Esophagus muscularis mucosa (tissue), 4 donors: ENCODE results near the gene PHACTR1. TPM values are rescaled to one million over a fixed set of nuclear protein-coding genes. Genes with fewer than 3 reads are reported as not detected.

Experiments used
- DNase-seq: peaks from one replicate; pipeline ENCODE4 v3.0.0-alpha.2; 2017; ENCODE audit errors: extremely low spot score
- H3K27ac ChIP-seq, 4 donors: fragments of 200-600 bp; sonication (generic); replicated peaks in 1 of 4; 1 replicate in 3 of 4; 2 replicates in 1 of 4; pipeline ENCODE4 v1.5.1; 2016 to 2019; ENCODE audit warnings: mild to moderate bottlenecking in 1 of 4
- H3K27me3 ChIP-seq, 4 donors: fragments of 200-600 bp; sonication (generic); one replicate each; pipeline versions ENCODE4 v1.5.1 to v1.6.0; 2016 to 2019
- H3K36me3 ChIP-seq, 4 donors: fragments of 200-600 bp; sonication (generic); one replicate each; pipeline ENCODE4 v1.5.1; 2016 to 2019
- H3K4me1 ChIP-seq, 4 donors: fragments of 200-600 bp; sonication (generic); one replicate each; pipeline ENCODE4 v1.5.1; 2016 to 2019
- H3K4me3 ChIP-seq, 4 donors: fragments of 200-600 bp; sonication (generic); 1 replicate in 2 of 4; 2 replicates in 2 of 4; pipeline ENCODE4 v1.5.1; 2016 to 2019; ENCODE audit warnings: mild to moderate bottlenecking in 4 of 4, moderate library complexity in 1 of 4
- H3K9me3 ChIP-seq, 4 donors: fragments of 200-600 bp; sonication (generic); 1 replicate in 3 of 4; 2 replicates in 1 of 4; pipeline ENCODE4 v1.5.1; 2016 to 2019
- CTCF ChIP-seq, 3 experiments: fragments of 200-600 bp in 2 of 3; fragments of 450-650 bp in 1 of 3; sonication (generic) in 2 of 3; IDR thresholded peaks; one replicate each; pipeline ENCODE4 v1.5.1; 2017 to 2019; ENCODE audit warnings: antibody characterized with exemption in 3 of 3, mild to moderate bottlenecking in 2 of 3, moderate library complexity in 1 of 3
- EP300 ChIP-seq: sonication (generic); formaldehyde crosslinking; IDR thresholded peaks from one replicate; pipeline ENCODE4 v1.6.1; 2017; ENCODE audit warnings: antibody characterized with exemption
- POLR2A ChIP-seq: fragments of 450-650 bp; IDR thresholded peaks from one replicate; pipeline ENCODE4 v1.6.1; 2017; ENCODE audit warnings: antibody characterized with exemption, moderate library complexity, mild to moderate bottlenecking, low read depth
- POLR2AphosphoS5 ChIP-seq, 2 donors: sonication (generic); formaldehyde crosslinking; IDR thresholded peaks; one replicate each; pipeline ENCODE4 v1.6.1; 2017; ENCODE audit warnings: antibody characterized with exemption in 2 of 2
- WGBS: methylation state at CpG from one replicate; pipeline ENCODE4 v1.1.5; 2018; 5-methylcytosine and 5-hydroxymethylcytosine counted together
- intact Hi-C: fragments of 100-400 bp; cut with DNase I; formaldehyde crosslinking; loops from one replicate; pipeline ENCODE4 v1.15.1; 2023
- total RNA-seq, 4 donors: library from RNA; depleted of rRNA; stranded (reverse); fragments of >200 nt; gene quantifications; one replicate each; pipeline versions ENCODE4 v1.1.0 to v1.2.1, GENCODE V29; 2016

PHACTR1 gene
- total RNA-seq, 4 donors from 2014 or later: 0.83 to 4.2 (median 3.1) TPM

GRCh38 chr6:12992770-12993169 lies 276.2 kb downstream of the PHACTR1 start:
- intact Hi-C loops: no loop called here
- 86% methylated on average over 7 of the region's 7 CpGs for WGBS
- Histone ChIP-seq H3K9me3 (peaks cover 0 to 7% (median 2%) of the 10 kb centered on the region in 4 donors), H3K4me3 (no peak overlapping the region), H3K27ac (no peak overlapping the region), H3K36me3 (no peaks in the 10 kb centered on the region), H3K4me1 (peaks cover 0 to under 1% (median 0%) of the 10 kb centered on the region in 4 donors), H3K27me3 (no peaks in the 10 kb centered on the region)
- no peak for TF ChIP-seq POLR2AphosphoS5 (IDR thresholded peaks at IDR 0.05)
- TF ChIP-seq CTCF (IDR thresholded peaks at IDR 0.05): no peak
- no peak for TF ChIP-seq POLR2A
- no peak for TF ChIP-seq EP300
- no peak for DNase-seq

- H3K36me3 ChIP-seq: no peaks in the 10 kb centered on the region
- no peaks in the 10 kb centered on the region for H3K4me1 ChIP-seq
- H3K27ac ChIP-seq: no peak overlapping the region
- intact Hi-C loops: no loop called here
- DNase-seq: no peak
- WGBS: 86% methylated on average over 5 of the region's 5 CpGs
- peaks cover 0 to 7% (median 2%) of the 10 kb centered on the region in 4 donors for H3K9me3 ChIP-seq
- no peaks in the 10 kb centered on the region for H3K27me3 ChIP-seq
- peak overlapping the region in 1 of 4 donors; percentile 9 for H3K4me3 ChIP-seq
- TF ChIP-seq CTCF (IDR thresholded peaks at IDR 0.05): no peak
Measured at GRCh38 chr6:12993283-12993898, 276.8 kb downstream of the PHACTR1 start.

- intact Hi-C loops: no loop called here
- Histone ChIP-seq H3K9me3 (peaks cover 0 to 7% (median 2%) of the 10 kb centered on the region in 4 donors), H3K27me3 (no peaks in the 10 kb centered on the region), H3K4me1 (no peaks in the 10 kb centered on the region), H3K36me3 (no peaks in the 10 kb centered on the region), H3K4me3 (no peak overlapping the region), H3K27ac (no peak overlapping the region)
- no peak for TF ChIP-seq CTCF (IDR thresholded peaks at IDR 0.05)
- no peak for TF ChIP-seq POLR2A
- no peak for TF ChIP-seq POLR2AphosphoS5 (IDR thresholded peaks at IDR 0.05)
- TF ChIP-seq EP300: no peak
- WGBS: 94% methylated on average over 4 of the region's 4 CpGs
- no peak for DNase-seq
Measured at GRCh38 chr6:12995419-12995818, 278.9 kb downstream of the PHACTR1 start.

GRCh38 chr6:13000537-13000936 lies 284.0 kb downstream of the PHACTR1 start:
- no peak for DNase-seq
- Histone ChIP-seq H3K4me1 (no peaks in the 10 kb centered on the region), H3K36me3 (no peaks in the 10 kb centered on the region), H3K27ac (no peak overlapping the region), H3K9me3 (no peaks in the 10 kb centered on the region), H3K27me3 (no peaks in the 10 kb centered on the region), H3K4me3 (no peak overlapping the region)
- TF ChIP-seq EP300: no peak
- TF ChIP-seq POLR2A: no peak
- no peak for TF ChIP-seq POLR2AphosphoS5 (IDR thresholded peaks at IDR 0.05)
- TF ChIP-seq CTCF (IDR thresholded peaks at IDR 0.05): no peak
- intact Hi-C loops: no loop called here

GRCh38 chr6:13001927-13002326 lies 285.4 kb downstream of the PHACTR1 start:
- no peak for DNase-seq
- Histone ChIP-seq H3K27ac (no peak overlapping the region), H3K27me3 (no peaks in the 10 kb centered on the region), H3K4me3 (no peak overlapping the region), H3K36me3 (no peaks in the 10 kb centered on the region), H3K9me3 (no peaks in the 10 kb centered on the region), H3K4me1 (no peaks in the 10 kb centered on the region)
- TF ChIP-seq POLR2AphosphoS5 (IDR thresholded peaks at IDR 0.05): no peak
- TF ChIP-seq EP300: no peak
- TF ChIP-seq POLR2A: no peak
- TF ChIP-seq CTCF (IDR thresholded peaks at IDR 0.05): no peak
- intact Hi-C loops: no loop called here
- 91% methylated on average over 3 of the region's 3 CpGs for WGBS
